CD14-positive monocyte (primary cell): ENCODE measurements around the gene FBN2. TPM values are rescaled to one million over a fixed set of nuclear protein-coding genes. Genes with fewer than 3 reads are reported as not detected.

Experiments
- DNase-seq, 3 donors: peaks; one replicate each; pipeline ENCODE4 v3.0.0-alpha.2; 2011 to 2022
- H2AFZ ChIP-seq: 2 replicates; pipeline ENCODE4 v1.6.0; 2012; ENCODE audit warnings: mild to moderate bottlenecking, low read depth, low read length, inconsistent platforms; ENCODE audit not compliant: insufficient read depth, poor library complexity, severe bottlenecking
- H3K27ac ChIP-seq, 2 donors: 1 replicate in 1 of 2; 2 replicates in 1 of 2; pipeline ENCODE4 v1.5.1; 2012 to 2013; ENCODE audit warnings: low read length in 2 of 2, control low read depth in 1 of 2, inconsistent platforms in 1 of 2, low read depth in 1 of 2, mild to moderate bottlenecking in 1 of 2
- H3K27me3 ChIP-seq, 2 donors: one replicate each; pipeline versions ENCODE4 v1.6.0 to v1.6.1; 2011 to 2013; ENCODE audit warnings: low read length in 2 of 2; ENCODE audit not compliant: control insufficient read depth in 2 of 2, insufficient read depth in 2 of 2
- H3K36me3 ChIP-seq, 2 donors: replicated peaks in 1 of 2; 1 replicate in 1 of 2; 2 replicates in 1 of 2; pipeline versions ENCODE4 v1.5.1 to v1.6.1; 2012 to 2013; ENCODE audit warnings: low read length in 2 of 2, control low read depth in 1 of 2, inconsistent platforms in 1 of 2, mild to moderate bottlenecking in 1 of 2; ENCODE audit not compliant: insufficient read depth in 2 of 2, control insufficient read depth in 1 of 2
- H3K4me1 ChIP-seq, 2 donors: 1 replicate in 1 of 2; 2 replicates in 1 of 2; pipeline versions ENCODE4 v1.5.1 to v1.6.1; 2012 to 2013; ENCODE audit warnings: low read length in 2 of 2, control low read depth in 1 of 2, inconsistent platforms in 1 of 2, mild to moderate bottlenecking in 1 of 2, moderate library complexity in 1 of 2; ENCODE audit not compliant: insufficient read depth in 2 of 2, control insufficient read depth in 1 of 2
- H3K4me2 ChIP-seq: replicated peaks from 2 replicates; pipeline ENCODE3; 2012; ENCODE audit warnings: low read length, moderate library complexity, mild to moderate bottlenecking; ENCODE audit not compliant: poor library complexity, severe bottlenecking; ENCODE audit errors: extremely low read depth
- H3K4me3 ChIP-seq, 3 experiments: fragments of 200-600 bp in 1 of 3; sonication (generic) in 1 of 3; replicated peaks in 1 of 3; 1 replicate in 2 of 3; 2 replicates in 1 of 3; pipeline ENCODE4 v1.5.1; 2011 to 2013; ENCODE audit warnings: low read length in 3 of 3, mild to moderate bottlenecking in 3 of 3, control low read depth in 2 of 3, low read depth in 2 of 3, inconsistent platforms in 1 of 3, moderate library complexity in 1 of 3
- H3K79me2 ChIP-seq: 2 replicates; pipeline ENCODE4 v1.6.0; 2012; ENCODE audit warnings: mild to moderate bottlenecking, control low read depth, inconsistent platforms, low read length, moderate library complexity; ENCODE audit not compliant: insufficient read depth
- H3K9ac ChIP-seq: 2 replicates; pipeline ENCODE4 v1.6.0; 2017; ENCODE audit warnings: low read length, mild to moderate bottlenecking; ENCODE audit not compliant: insufficient read depth, poor library complexity, severe bottlenecking
- H3K9me3 ChIP-seq, 2 donors: replicated peaks in 1 of 2; 1 replicate in 1 of 2; 2 replicates in 1 of 2; pipeline versions ENCODE4 v1.5.1 to v1.6.1; 2012 to 2013; ENCODE audit warnings: low read length in 2 of 2, control low read depth in 1 of 2; ENCODE audit not compliant: control insufficient read depth in 1 of 2, insufficient read depth in 1 of 2
- H4K20me1 ChIP-seq: 2 replicates; pipeline ENCODE4 v1.6.0; 2012; ENCODE audit warnings: mild to moderate bottlenecking, low read length, control low read depth, moderate library complexity; ENCODE audit not compliant: insufficient read depth
- H3K27ac Mint-ChIP-seq, 7 donors: one replicate each; pipeline ENCODE4 v1.8.0; 2020; ENCODE audit warnings: mild to moderate bottlenecking in 7 of 7, mixed read lengths in 7 of 7, moderate library complexity in 6 of 7, inconsistent platforms in 2 of 7
- H3K27me3 Mint-ChIP-seq, 3 donors: one replicate each; pipeline ENCODE4 v1.8.0; 2021 to 2022; ENCODE audit warnings: low read depth in 3 of 3, mild to moderate bottlenecking in 3 of 3, mixed read lengths in 3 of 3, moderate library complexity in 3 of 3, inconsistent platforms in 1 of 3
- H3K36me3 Mint-ChIP-seq, 2 donors: one replicate each; pipeline ENCODE4 v1.8.0; 2020; ENCODE audit warnings: mixed read lengths in 2 of 2, inconsistent platforms in 1 of 2, mild to moderate bottlenecking in 1 of 2
- H3K4me1 Mint-ChIP-seq: one replicate; pipeline ENCODE4 v1.8.0; 2020; ENCODE audit warnings: mild to moderate bottlenecking, mixed read lengths
- H3K4me3 Mint-ChIP-seq, 2 donors: one replicate each; pipeline ENCODE4 v1.8.0; 2020; ENCODE audit warnings: mild to moderate bottlenecking in 2 of 2, mixed read lengths in 2 of 2, moderate library complexity in 1 of 2
- H3K9me3 Mint-ChIP-seq, 7 donors: one replicate each; pipeline ENCODE4 v1.8.0; 2020 to 2022; ENCODE audit warnings: mixed read lengths in 7 of 7, mild to moderate bottlenecking in 6 of 7, moderate library complexity in 6 of 7, inconsistent platforms in 2 of 7
- CTCF ChIP-seq: fragments of 200-600 bp; IDR thresholded peaks from one replicate; pipeline ENCODE4 v1.8.0; 2022; ENCODE audit warnings: antibody characterized with exemption, mild to moderate bottlenecking
- WGBS: methylation state at CpG from one replicate; pipeline ENCODE4 v1.1.5; 2013; ENCODE audit warnings: missing lambda C conversion rate; ENCODE audit not compliant: insufficient coverage; 5-methylcytosine and 5-hydroxymethylcytosine counted together
- intact Hi-C, 2 donors: fragments of 100-400 bp; cut with micrococcal nuclease; formaldehyde crosslinking; loops; one replicate each; pipeline versions ENCODE4 v1.15.0 to v1.15.1; 2023
- polyA plus RNA-seq, 3 donors: library from polyadenylated mRNA; depleted of rRNA in 1 of 3; unstranded in 2 of 3; stranded (reverse) in 1 of 3; fragments of 300-500 nt in 2 of 3; fragments of >200 nt in 1 of 3; fragmentation: Illumina TruSeq in 2 of 3; gene quantifications; 1 replicate in 2 of 3; 2 replicates in 1 of 3; pipeline ENCODE4 v1.2.3, GENCODE V29; 2012 to 2021

FBN2 gene
- polyA plus RNA-seq, 3 donors: 0.85 to 19.3 (median 4.2) TPM

- Histone ChIP-seq H3K9me3 (peaks cover 0 to 5% of the 10 kb centered on the region in 2 donors), H3K36me3 (peaks cover 64 to 94% of the 10 kb centered on the region in 2 donors), H4K20me1 (no peaks in the 10 kb centered on the region), H3K27ac (no peak overlapping the region), H3K4me3 (no peak overlapping the region), H3K9ac (no peak overlapping the region), H3K27me3 (no peaks in the 10 kb centered on the region), H3K4me1 (no peaks in the 10 kb centered on the region), H2AFZ (no peak overlapping the region), H3K4me2 (no peak overlapping the region), H3K79me2 (no peaks in the 10 kb centered on the region)
- peaks cover 59 to 65% of the 10 kb centered on the region in 2 donors for H3K36me3 Mint-ChIP-seq
- no peaks in the 10 kb centered on the region for H3K27me3 Mint-ChIP-seq
- no peaks in the 10 kb centered on the region for H3K4me1 Mint-ChIP-seq
- H3K27ac Mint-ChIP-seq: no peak overlapping the region
- DNase-seq: no peak
- intact Hi-C loops: no loop called here
- H3K4me3 Mint-ChIP-seq: no peak overlapping the region
- H3K9me3 Mint-ChIP-seq: peaks cover 4 to 8% (median 6%) of the 10 kb centered on the region in 7 donors
- TF ChIP-seq CTCF: no peak
- WGBS: no CpG with 5 or more reads among the region's 1 CpG
These were observed 234.5 kb downstream of the FBN2 start for GRCh38 chr5:128303593-128303992.

- H4K20me1 ChIP-seq: no peaks in the 10 kb centered on the region
- no peak for TF ChIP-seq CTCF
- no peaks in the 10 kb centered on the region for H3K79me2 ChIP-seq
- Mint-ChIP-seq H3K4me1 (no peaks in the 10 kb centered on the region), H3K27ac (no peak overlapping the region), H3K36me3 (peaks cover 50 to 51% of the 10 kb centered on the region in 2 donors), H3K27me3 (no peaks in the 10 kb centered on the region), H3K9me3 (peaks cover 5 to 16% (median 7%) of the 10 kb centered on the region in 7 donors), H3K4me3 (no peak overlapping the region)
- H3K27me3 ChIP-seq: no peaks in the 10 kb centered on the region
- no peaks in the 10 kb centered on the region for H3K4me1 ChIP-seq
- H3K9me3 ChIP-seq: peaks cover 0 to 5% of the 10 kb centered on the region in 2 donors
- H3K36me3 ChIP-seq: peaks cover 51 to 61% of the 10 kb centered on the region in 2 donors
- WGBS: 100% methylated on average over 1 of the region's 4 CpGs
- intact Hi-C loops: no loop called here
- no peak overlapping the region for H3K27ac ChIP-seq
- no peak overlapping the region for H3K4me2 ChIP-seq
- H3K4me3 ChIP-seq: no peak overlapping the region
- H3K9ac ChIP-seq: no peak overlapping the region
- DNase-seq: no peak
- no peak overlapping the region for H2AFZ ChIP-seq
These were observed 237.9 kb downstream of the FBN2 start for GRCh38 chr5:128300181-128300580.
